Measurements from ENCODE around the gene DNAH7. TPM values are rescaled to one million over a fixed set of nuclear protein-coding genes. Genes with fewer than 3 reads are reported as not detected.
A peak's percentile ranks its signal among the peaks of the same experiment; 100 is the strongest.

DNAH7 gene
- total RNA-seq, 6 experiments from 2014 or later: 0.12 to 0.35 (median 0.26) TPM

- H3K36me3 ChIP-seq: no peaks in the 10 kb centered on the region
- intact Hi-C loops (cut with DNase I): no loop called here
- no peaks in the 10 kb centered on the region for H3K9me3 ChIP-seq
- H3K27ac ChIP-seq: no peak overlapping the region
- no peak for DNase-seq
- no peaks in the 10 kb centered on the region for H3K27me3 ChIP-seq
- ATAC-seq: no peak
- 59% methylated on average over 1 of the region's 1 CpG for whole genome bisulfite sequencing (ENCODE audit: insufficient coverage, low coverage, low lambda C conversion rate, missing lambda C conversion rate)
- TF ChIP-seq POLR2A (IDR thresholded peaks at IDR 0.05): no peak
- TF ChIP-seq, protein P1, sequence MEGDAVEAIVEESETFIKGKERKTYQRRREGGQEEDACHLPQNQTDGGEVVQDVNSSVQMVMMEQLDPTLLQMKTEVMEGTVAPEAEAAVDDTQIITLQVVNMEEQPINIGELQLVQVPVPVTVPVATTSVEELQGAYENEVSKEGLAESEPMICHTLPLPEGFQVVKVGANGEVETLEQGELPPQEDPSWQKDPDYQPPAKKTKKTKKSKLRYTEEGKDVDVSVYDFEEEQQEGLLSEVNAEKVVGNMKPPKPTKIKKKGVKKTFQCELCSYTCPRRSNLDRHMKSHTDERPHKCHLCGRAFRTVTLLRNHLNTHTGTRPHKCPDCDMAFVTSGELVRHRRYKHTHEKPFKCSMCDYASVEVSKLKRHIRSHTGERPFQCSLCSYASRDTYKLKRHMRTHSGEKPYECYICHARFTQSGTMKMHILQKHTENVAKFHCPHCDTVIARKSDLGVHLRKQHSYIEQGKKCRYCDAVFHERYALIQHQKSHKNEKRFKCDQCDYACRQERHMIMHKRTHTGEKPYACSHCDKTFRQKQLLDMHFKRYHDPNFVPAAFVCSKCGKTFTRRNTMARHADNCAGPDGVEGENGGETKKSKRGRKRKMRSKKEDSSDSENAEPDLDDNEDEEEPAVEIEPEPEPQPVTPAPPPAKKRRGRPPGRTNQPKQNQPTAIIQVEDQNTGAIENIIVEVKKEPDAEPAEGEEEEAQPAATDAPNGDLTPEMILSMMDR (IDR thresholded peaks at IDR 0.05): no peak
- H3K4me1 ChIP-seq: no peaks in the 10 kb centered on the region
- no peak overlapping the region for H3K4me3 ChIP-seq
These were observed 165.8 kb downstream of the DNAH7 start for GRCh38 chr2:195902857-195903256.

DNA sequence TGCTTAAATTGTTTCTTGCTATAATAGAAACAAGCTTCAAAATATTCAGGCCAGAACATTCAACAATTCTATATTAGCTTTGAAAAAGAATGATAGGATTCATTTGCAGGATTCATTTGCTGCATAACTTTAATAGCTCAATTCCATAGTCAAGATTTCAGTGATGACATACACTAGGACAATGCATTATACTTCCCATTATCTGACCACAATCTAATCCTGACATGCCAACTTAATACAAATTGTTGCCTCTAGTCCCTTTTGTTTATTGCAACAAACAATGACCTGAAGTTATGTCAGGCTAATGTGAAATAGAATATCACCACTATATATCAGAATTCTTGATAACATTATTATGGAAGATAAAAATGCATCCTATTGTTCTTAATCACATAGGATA is 169.4 kb downstream of the DNAH7 start:
- ATAC-seq (no peak), DNase-seq (no peak)
- no peaks in the 10 kb centered on the region for H3K27me3 ChIP-seq
- no peaks in the 10 kb centered on the region for H3K4me1 ChIP-seq
- H3K36me3 ChIP-seq: no peaks in the 10 kb centered on the region
- H3K4me3 ChIP-seq: no peak overlapping the region
- intact Hi-C loops (cut with DNase I): no loop called here
- no peak overlapping the region for H3K27ac ChIP-seq
- no peaks in the 10 kb centered on the region for H3K9me3 ChIP-seq
- TF ChIP-seq, protein P1 (IDR thresholded peaks at IDR 0.05): no peak
- no peak for TF ChIP-seq POLR2A (IDR thresholded peaks at IDR 0.05)

DNA sequence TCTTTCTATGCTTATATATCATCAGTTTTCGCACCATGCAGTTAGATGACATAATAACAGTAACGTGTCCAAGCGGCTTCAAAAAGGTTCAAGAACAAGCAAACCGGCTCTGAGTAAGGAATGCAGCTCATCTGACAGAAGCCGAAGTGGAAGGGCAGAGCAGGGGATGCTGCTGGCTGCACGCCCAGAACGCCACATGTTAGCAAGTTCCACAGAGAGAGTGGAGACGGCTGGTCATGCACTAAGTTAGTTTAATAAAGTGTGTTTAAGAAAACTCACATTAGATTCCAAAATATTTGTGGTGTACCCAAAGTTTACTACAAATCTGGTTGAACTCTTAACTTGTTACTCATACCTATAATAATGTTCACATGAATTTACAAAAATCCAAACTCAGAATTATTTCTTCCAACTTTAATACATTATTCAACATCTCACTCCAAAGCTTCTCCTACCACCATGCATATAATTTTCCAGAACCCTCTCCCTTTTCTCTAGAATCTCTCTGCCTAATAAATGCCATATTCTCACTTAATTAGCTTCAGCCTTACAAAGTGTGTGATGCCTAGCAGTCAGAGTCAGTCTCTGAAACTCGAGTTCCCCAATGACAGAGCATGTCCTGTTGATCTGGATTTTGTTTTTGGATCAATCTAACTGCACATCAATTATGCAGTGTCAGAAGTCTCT is 170.0 kb downstream of the DNAH7 start:
- DNase-seq: peak in 1 of 3 donors; percentile 27
- Histone ChIP-seq H3K27me3 (no peaks in the 10 kb centered on the region), H3K4me3 (no peak overlapping the region), H3K9me3 (no peaks in the 10 kb centered on the region), H3K36me3 (no peaks in the 10 kb centered on the region), H3K27ac (no peak overlapping the region), H3K4me1 (no peaks in the 10 kb centered on the region)
- intact Hi-C loops (cut with DNase I): no loop called here
- TF ChIP-seq POLR2A (IDR thresholded peaks at IDR 0.05): no peak
- TF ChIP-seq, protein P1 (IDR thresholded peaks at IDR 0.05): no peak
- WGBS (ENCODE audit: insufficient coverage, low coverage, low lambda C conversion rate, missing lambda C conversion rate): 40% methylated on average over 9 of the region's 9 CpGs
- no peak for ATAC-seq

DNA sequence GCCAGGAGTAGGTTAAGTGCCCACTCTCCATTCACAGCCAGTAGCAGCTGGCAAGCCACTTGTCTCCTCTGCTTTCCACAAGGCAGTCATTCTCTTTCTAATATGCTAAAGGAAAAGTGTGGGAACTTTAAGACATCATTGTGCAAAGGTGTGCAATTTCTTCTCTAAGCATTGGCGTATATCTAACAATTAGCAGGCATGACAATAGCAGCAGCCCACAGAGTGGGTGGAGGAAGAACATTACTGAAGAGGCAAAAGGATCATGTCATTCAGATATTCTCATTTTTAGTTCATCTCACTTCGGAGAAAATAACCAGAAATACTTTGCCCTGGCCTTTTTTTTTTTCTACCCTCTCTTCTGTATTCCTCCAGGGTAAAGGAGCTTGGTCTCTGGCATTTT is 177.6 kb downstream of the DNAH7 start:
- intact Hi-C loops (cut with DNase I): no loop called here
- WGBS (ENCODE audit: insufficient coverage, low coverage, low lambda C conversion rate, missing lambda C conversion rate): 55% methylated on average over 2 of the region's 2 CpGs
- no peaks in the 10 kb centered on the region for H3K4me1 ChIP-seq
- DNase-seq: no peak
- TF ChIP-seq, protein P1 (IDR thresholded peaks at IDR 0.05): no peak
- no peak for TF ChIP-seq POLR2A (IDR thresholded peaks at IDR 0.05)
- no peaks in the 10 kb centered on the region for H3K27me3 ChIP-seq
- ATAC-seq: no peak
- H3K27ac ChIP-seq: no peak overlapping the region
- no peak overlapping the region for H3K4me3 ChIP-seq
- no peaks in the 10 kb centered on the region for H3K36me3 ChIP-seq
- no peaks in the 10 kb centered on the region for H3K9me3 ChIP-seq

- Histone ChIP-seq H3K9me3 (no peaks in the 10 kb centered on the region), H3K4me1 (no peaks in the 10 kb centered on the region), H3K4me3 (no peak overlapping the region), H3K27ac (no peak overlapping the region), H3K27me3 (no peaks in the 10 kb centered on the region), H3K36me3 (no peaks in the 10 kb centered on the region)
- 68% methylated on average over 4 of the region's 4 CpGs for WGBS (ENCODE audit: insufficient coverage, low coverage, low lambda C conversion rate, missing lambda C conversion rate)
- intact Hi-C loops (cut with DNase I): no loop called here
- TF ChIP-seq, protein P1 (IDR thresholded peaks at IDR 0.05): no peak
- no peak for TF ChIP-seq POLR2A (IDR thresholded peaks at IDR 0.05)
- ATAC-seq: no peak
- DNase-seq: no peak
These were observed 189.5 kb downstream of the DNAH7 start for GRCh38 chr2:195879153-195879552.
